ENCODE results near the gene DQX1.

The DQX1 gene

DNA sequence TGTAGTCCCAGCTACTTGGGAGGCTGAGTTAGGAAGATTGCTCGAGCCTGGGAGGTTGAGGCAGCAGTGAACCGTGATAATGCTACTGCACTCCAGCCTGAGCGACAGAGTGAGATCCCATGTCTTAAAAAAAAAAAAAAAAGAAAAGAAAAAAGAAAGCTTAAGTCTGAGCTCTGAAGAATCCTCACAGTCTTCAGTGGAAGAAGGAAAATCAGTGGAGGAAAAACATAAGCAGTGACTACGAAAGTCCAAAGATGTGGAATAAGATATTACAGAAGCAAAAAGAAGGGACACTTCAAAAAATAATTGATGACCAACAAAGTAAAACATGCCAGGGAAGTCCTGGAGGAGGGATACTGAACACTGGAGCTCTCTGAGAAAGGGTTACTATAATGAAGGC lies 15.8 kb downstream of the DQX1 start:
- DNase-seq = no peak

DNA sequence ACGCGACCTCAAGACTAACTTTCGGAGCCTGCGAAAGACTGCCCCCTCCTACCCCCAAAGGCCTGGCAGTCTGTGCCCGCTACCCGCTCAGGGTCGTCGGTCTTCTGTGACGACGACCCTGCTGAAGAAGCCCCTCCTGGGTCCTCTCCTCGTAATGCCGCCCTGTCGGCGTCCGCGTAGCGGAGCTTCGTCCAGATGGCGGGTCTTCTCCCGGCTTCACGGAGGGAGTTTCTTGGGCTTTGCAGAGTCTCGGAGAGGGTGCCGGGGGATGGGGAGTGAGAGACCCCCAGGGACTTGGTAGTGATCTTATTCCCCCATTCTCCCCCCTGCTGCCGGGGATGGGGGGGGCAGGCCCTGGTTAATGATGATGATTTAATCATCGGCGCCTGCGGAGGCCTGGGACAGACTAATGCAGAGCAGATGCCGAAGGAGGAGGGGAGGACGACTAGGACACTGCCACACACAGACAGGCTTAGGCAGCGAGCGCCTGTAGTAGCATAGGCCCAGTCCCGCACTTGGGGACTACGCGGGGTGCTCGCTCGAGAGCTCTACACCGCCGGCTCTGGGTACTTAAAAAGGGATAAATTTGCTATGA lies 18.0 kb downstream of the DQX1 start:
- peak; percentile 40 to 51 for DNase-seq

DNA sequence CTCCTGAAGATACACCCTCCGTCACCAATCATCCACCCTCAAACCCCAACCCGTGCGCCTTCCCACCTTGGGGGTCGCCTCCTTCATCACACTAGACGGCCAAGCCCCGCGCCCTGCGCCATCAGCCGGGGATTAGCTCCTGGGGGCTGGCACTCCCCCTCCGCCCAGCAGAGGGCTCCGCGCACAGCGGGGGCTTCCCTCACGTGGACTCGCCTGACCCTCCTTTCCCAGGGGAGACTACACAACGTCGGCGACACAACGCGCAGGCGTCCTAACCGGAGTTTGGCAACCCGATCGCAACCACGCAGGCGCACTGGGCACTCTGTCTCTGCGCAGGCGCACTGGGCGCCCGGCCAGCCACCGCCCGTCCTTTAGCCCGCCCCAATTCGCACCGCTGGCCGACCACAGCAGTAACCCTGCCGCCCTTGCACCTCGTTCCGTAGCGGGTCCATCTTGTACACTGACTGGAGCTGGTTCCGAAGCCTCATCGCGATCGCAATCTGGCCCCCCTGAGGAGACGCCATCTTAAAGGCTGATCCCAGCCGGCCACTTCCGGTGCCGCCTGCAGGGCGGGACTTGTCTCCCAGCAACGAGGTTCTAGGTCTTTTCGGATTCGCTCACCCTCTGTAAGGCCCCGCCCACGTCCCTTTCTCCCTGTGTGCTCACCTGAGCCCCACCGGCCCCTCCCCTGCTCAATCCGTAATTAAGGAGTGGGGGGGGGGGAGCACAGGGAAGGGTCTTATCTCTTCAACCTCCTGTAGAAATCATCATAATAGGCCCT lies 18.7 kb downstream of the DQX1 start, which contains the start of gene PCGF1:
PCGF1 (minus strand) TSS at position 551 of the 781 bp plus-strand sequence; CDS start at position 524, 27 bp downstream.
- DNase-seq = peak; percentile 95 to 96

DNA sequence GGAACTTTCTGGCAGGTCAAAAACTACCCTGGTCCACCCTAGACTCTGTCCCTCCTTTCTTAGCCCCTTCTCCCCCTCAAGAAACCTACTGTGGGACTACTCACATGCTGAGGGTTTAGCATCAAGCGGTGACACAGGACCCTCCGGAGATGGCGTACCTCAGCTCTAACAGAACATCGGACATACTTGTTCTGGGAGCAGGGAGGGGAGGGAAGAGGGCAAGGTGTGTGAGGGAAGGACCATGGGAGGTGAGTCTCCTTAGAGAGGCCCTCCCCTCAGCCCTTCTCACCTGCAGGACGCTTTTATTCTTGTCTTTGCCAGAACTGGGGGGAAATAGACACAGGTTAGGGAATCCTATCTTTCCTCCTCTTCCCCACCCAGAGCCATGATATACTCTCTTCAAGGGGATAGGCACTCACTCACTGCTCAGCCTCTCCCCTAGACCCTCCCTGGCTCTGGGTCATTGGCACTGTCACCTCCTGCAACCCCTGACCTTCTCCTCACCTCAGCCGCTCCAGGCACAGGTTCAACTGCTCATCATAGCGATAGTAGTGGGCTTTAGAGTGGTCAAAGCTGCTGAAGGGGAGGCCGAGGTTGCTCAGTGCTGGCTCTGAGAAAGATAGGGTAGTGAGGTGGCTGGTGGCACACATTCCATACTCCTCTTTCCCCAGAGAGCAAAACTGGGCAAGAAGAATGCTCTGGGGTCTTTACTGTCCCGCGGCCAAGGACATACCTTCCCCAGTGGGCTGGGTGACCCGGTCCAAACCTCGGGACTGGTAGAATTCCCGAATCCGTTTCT lies 20.4 kb downstream of the DQX1 start:
- DNase-seq = no peak

DNA sequence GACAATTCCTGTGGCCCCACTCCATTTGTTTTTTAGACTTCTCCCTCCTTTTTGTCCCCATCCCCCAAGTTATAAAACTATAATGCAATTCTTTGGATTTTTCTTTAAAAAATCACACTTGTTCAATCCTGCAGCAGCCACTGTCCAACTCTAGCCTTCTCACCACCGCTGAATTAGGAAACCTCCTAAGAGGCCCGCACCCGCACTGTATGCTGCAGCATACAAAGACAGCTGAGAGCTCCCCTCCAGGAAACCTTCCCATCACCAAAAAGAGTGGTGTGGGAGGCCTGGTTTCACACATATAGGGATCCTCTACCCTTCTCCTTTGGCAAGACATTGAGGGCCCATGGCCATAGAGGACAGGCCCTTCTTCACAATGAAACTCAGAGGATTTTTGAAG lies 21.4 kb downstream of the DQX1 start:
- no peak for DNase-seq

- no peak for DNase-seq
Observed at GRCh38 chr2:74503506-74504475, 22.2 kb downstream of the DQX1 start.

DNA sequence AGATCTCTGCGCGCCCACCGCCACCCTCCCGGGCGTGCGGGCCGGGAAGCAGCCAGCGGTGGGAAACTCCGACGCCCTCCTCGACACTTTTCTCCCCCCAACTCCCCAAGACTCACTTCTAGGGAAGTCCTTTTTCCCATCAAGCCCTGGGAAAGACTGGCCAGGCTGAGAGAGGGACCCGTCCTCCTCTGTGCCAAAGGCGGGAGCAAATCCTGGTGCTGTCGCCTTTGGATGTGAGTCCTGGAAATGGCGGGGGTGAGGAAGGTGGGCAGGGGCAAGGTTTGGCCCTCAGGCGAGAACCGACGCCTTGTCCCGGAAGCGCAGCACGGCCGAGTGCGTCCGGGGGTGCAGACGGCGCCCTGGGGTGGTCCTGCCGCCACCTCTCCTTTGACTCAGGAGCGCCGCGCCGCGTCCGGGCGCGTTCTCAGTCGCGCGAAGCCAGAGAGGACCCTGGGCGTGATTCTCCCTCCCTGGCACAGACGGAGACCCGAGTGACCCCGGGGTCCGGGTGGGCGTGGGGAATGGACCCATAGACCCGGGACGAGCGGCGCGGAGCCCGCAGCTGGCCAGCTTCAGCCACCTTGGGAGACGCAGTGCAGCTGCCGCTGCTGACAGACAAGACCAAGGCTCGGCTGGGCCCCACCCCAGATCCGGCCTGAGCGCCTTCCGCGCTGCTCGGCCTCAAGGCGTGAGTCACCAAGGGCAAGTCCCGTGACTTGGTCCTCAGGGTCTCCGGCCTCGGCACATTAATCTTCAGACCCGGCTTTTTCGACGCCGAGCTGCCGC lies 23.1 kb downstream of the DQX1 start:
- peak; percentile 56 to 75 for DNase-seq

DNA sequence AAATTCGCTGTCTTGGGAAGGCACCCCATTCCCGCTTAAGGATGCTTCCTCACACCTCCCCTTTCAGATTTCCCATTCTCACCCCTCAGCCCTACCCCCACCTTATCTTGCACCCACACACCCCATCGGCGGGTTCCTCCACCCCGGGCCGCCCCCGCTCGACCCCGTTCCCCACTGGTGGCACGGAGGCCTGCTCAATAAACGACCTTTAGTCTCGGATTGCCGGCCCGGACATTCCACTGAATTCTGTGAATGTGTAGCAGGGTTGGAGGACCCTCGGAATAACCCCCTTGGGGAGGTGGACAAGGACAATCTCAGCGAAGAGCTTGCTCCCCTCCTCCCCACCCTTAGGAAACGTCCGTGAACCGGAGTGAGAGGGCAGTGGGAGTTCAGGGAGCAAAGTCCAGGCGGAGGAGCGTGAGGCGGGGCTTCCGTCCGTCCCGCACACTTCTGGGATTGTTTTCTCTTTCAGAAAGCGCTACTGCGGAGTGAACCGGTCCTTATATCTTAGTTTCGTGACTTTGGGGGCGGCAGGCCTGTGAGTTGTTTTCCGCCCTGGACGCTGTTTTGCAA lies 23.8 kb downstream of the DQX1 start:
- peak in 1 of 2 experiments; percentile 25 for DNase-seq

DNA sequence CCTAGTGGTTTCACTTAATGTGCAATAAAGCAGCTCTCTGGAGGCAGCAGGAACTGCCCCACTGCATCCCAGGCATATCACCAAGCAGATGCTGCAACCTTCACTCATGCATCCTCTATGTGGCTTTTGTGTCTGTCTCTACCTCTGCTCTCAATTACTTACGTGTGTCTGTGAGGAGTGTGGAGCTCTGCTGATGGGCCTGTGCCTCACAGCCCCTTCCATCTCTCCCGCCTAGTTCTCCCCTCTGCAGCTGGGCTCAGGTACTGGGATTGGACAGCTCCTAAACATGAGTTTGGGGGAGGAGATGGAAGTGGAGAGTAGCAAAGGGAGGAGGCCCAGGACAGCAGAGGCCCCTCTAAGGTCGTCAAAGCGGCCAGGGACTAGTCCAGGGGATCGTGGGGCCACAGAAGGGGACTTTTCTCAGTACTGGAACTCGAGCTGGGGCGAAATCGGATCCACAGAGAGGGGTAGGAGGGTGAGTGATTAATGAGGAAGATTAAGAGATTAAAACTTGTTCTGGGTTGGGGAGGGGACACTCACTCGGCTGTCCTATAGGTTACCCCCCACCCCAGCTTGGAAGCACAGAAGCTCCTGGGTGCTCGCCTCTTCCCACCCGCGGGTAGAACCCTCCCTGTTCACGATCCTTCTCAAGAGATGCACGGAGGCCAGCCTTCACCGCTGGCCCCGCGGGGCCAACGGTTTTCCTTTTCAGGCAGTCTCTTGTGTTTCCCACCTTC lies 24.5 kb downstream of the DQX1 start:
- no peak for DNase-seq

- DNase-seq = no peak
Observed at GRCh38 chr2:74500578-74500946, 25.5 kb downstream of the DQX1 start.

- no peak for DNase-seq
Observed at GRCh38 chr2:74499940-74500577, 26.0 kb downstream of the DQX1 start.

GRCh38 chr2:74499267-74499939 lies 26.6 kb downstream of the DQX1 start, which contains the start of gene LBX2:
Gene LBX2, minus strand, starts transcription at chr2:74499603. Its CDS starts 66 bp downstream, at chr2:74499537.
- DNase-seq = peak; percentile 65 to 66

- DNase-seq = peak; percentile 57 to 65
Observed at GRCh38 chr2:74498500-74499266, 27.3 kb downstream of the DQX1 start.

DNA sequence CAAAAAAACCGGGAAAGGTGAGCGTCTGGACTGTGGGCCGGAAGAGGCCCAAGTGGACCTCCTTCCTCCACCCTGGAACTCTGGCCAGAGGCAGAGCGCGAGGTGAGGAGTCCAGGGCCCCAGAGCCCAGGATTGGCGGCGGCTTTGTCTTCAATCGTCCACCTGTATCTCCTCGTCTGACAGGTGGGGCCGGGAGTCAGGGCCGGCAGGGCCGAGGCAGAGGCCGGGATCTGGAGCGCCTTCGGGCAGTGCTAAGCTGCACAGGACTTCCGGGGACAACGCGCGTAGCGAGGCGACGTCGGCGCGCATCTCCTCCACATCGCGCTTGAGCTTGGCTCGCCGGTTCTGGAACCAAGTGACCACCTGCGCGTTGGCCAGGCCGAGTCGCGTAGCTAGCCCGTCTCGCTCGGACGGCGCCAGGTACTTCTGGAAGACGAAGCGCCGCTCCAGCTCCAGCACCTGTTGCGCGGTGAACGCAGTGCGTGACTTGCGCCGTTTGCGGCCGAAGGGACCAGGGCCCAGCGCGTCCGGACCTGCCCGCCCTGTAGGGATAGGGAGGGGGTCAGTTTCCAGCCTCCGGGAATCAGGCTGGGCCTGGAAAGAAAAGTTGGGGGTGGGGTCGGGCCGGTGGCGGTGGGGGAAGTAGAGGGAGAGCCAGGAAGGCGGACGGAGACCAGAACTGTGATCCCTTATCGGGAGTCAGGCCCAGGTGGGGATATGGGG lies 28.1 kb downstream of the DQX1 start:
- DNase-seq = no peak

DNA sequence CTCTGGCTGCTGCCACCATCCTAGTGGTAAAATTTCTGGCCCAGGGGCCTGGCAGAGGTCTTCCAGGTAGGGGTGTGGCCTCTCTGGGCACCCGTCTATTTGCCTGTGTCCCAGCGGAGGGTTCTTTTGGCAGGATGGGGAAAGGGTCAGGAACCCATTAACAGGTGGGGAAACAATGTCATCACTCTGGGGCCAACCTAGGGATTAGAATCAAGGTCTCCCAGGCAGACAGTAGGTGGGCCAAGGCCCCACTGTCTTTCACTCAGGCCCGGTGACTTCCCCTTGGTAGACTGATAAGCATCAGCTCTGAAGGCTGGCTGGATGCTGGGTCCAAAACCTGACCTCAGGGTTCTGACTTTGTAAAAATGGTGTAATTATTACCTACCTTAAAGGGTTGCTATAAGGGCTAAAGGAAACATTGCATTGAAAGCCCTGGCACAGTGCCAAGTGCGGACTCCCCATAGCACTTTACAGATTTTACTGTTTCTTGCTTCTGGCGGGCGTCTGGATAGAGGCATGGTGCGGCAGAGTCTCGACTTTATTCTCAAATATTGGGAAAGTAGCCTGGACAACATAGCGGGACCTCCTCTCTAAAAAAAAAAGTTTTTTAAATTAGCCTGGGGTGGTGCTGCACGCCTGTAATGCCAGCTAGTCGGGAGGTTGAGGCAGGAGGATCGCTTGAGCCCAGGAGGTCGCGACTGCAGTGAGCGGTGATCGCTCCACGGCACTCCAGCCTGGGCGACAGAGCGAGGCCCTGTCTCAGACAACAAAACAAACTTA lies 28.8 kb downstream of the DQX1 start:
- no peak for DNase-seq

- no peak for DNase-seq
Observed at GRCh38 chr2:74495440-74495839, 30.6 kb downstream of the DQX1 start.

DNA sequence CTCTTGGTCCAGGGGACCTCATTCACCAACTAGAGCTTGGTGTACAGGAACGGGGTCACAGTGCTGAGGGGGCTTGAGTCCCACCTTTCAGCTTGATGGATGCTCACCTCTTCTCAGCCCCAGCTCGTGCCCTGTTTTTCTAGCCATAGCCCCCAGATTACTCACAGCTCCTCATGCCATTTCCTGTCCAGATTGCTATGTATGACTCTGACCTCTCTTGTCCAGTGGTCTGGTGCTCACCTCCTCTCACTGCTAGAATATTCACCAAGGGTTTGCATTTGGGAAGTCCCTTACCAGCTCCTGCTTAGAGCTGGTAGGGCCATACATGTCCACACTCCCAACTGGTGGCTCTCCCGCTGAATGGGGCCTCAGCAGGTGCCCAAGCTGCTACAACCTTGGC lies 32.5 kb downstream of the DQX1 start:
- no peak for DNase-seq

Data from Kasumi-1 (cell line).